ENCODE data around the gene VTI1B.

DNA sequence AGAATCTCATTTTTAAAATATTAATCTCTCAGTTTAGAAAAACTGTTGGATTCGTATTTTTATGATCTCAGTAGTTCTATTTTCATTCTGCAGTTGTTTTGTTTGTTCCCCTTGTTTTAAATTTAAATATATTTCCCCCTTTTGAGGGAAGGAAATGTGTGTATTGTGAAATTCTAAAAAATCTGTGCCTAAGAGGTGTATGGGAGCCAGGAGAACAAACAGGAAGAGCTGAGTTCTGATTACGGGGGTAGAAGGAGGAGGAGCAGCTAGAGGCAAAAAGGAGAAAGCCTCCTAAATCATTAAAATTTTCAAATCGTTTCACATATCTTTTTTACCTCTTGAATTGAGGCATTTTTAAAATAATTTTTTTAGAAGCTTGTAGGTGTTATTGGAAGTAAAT lies 29.6 kb upstream of the VTI1B start:
- TF ChIP-seq, protein P1, sequence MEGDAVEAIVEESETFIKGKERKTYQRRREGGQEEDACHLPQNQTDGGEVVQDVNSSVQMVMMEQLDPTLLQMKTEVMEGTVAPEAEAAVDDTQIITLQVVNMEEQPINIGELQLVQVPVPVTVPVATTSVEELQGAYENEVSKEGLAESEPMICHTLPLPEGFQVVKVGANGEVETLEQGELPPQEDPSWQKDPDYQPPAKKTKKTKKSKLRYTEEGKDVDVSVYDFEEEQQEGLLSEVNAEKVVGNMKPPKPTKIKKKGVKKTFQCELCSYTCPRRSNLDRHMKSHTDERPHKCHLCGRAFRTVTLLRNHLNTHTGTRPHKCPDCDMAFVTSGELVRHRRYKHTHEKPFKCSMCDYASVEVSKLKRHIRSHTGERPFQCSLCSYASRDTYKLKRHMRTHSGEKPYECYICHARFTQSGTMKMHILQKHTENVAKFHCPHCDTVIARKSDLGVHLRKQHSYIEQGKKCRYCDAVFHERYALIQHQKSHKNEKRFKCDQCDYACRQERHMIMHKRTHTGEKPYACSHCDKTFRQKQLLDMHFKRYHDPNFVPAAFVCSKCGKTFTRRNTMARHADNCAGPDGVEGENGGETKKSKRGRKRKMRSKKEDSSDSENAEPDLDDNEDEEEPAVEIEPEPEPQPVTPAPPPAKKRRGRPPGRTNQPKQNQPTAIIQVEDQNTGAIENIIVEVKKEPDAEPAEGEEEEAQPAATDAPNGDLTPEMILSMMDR (IDR thresholded peaks at IDR 0.05), result no peak
- TF ChIP-seq EZH2 (IDR thresholded peaks at IDR 0.05; ENCODE audit: borderline replicate concordance, insufficient read depth, low read depth, low read length, poor library complexity, severe bottlenecking), result no peak

Data from B cell (primary cell).